Stomach (tissue), 9 donors: Measurements from ENCODE around the gene GPRIN1. TPM values are rescaled to one million over a fixed set of nuclear protein-coding genes. Genes with fewer than 3 reads are reported as not detected.

Experiments
- DNase-seq, 2 donors: peaks; one replicate each; pipeline versions ENCODE4 v3.0.0 to v3.0.0-alpha.2; 2013 to 2019
- H3K27ac ChIP-seq, 5 donors: fragments of 200-600 bp in 4 of 5; sonication (generic) in 4 of 5; one replicate each; pipeline ENCODE4 v1.5.1; 2013 to 2019; ENCODE audit warnings: mild to moderate bottlenecking in 1 of 5, moderate library complexity in 1 of 5
- H3K27me3 ChIP-seq, 3 donors: fragments of 200-600 bp; sonication (generic); one replicate each; pipeline ENCODE4 v1.5.1; 2017 to 2019; ENCODE audit warnings: mixed run types in 1 of 3
- H3K36me3 ChIP-seq, 4 donors: fragments of 200-600 bp; sonication (generic); 1 replicate in 3 of 4; 2 replicates in 1 of 4; pipeline ENCODE4 v1.5.1; 2016 to 2019
- H3K4me1 ChIP-seq, 4 donors: fragments of 200-600 bp; sonication (generic); one replicate each; pipeline ENCODE4 v1.5.1; 2016 to 2019
- H3K4me3 ChIP-seq, 4 donors: fragments of 200-600 bp; sonication (generic) in 3 of 4; one replicate each; pipeline ENCODE4 v1.5.1; 2016 to 2019; ENCODE audit warnings: mild to moderate bottlenecking in 1 of 4
- H3K9me3 ChIP-seq, 4 donors: fragments of 200-600 bp; sonication (generic); one replicate each; pipeline ENCODE4 v1.5.1; 2016 to 2019
- CTCF ChIP-seq, 7 experiments: fragments of 450-650 bp in 4 of 7; fragments of 200-600 bp in 3 of 7; sonication (generic) in 3 of 7; IDR thresholded peaks; one replicate each; pipeline ENCODE4 v1.5.1; 2016 to 2019; ENCODE audit warnings: antibody characterized with exemption in 7 of 7, control low read depth in 2 of 7, mild to moderate bottlenecking in 1 of 7
- EP300 ChIP-seq: sonication (generic); formaldehyde crosslinking; IDR thresholded peaks from one replicate; pipeline ENCODE4 v1.6.1; 2017; ENCODE audit warnings: antibody characterized with exemption
- POLR2A ChIP-seq, 4 donors: fragments of 450-650 bp; IDR thresholded peaks; one replicate each; pipeline ENCODE4 v1.6.1; 2016; ENCODE audit warnings: antibody characterized with exemption in 4 of 4, control low read depth in 2 of 4, mild to moderate bottlenecking in 1 of 4, moderate library complexity in 1 of 4
- POLR2AphosphoS5 ChIP-seq, 3 donors: sonication (generic); formaldehyde crosslinking; IDR thresholded peaks; one replicate each; pipeline ENCODE4 v1.6.1; 2016; ENCODE audit warnings: antibody characterized with exemption in 3 of 3
- WGBS, 5 donors: extraction: QIAGEN DNeasy Blood & Tissue Kit in 3 of 5; methylation state at CpG; one replicate each; pipeline versions ENCODE4 v1.1.5 to v1.1.7; 2013 to 2018; 5-methylcytosine and 5-hydroxymethylcytosine counted together
- intact Hi-C: fragments of 100-400 bp; cut with DNase I; formaldehyde crosslinking; loops from one replicate; pipeline ENCODE4 v1.15.1; 2023; ENCODE audit warnings: low total_unique reads
- polyA plus RNA-seq, 3 donors: library from polyadenylated mRNA; stranded (reverse); fragments of 200-250 nt; gene quantifications; one replicate each; pipeline ENCODE4 v1.2.3, GENCODE V29; 2013
- total RNA-seq, 5 donors: library from RNA; depleted of rRNA; stranded (reverse); fragments of >200 nt; gene quantifications; one replicate each; pipeline versions ENCODE4 v1.1.0 to v1.2.3, GENCODE V29; 2014 to 2016
- donor health status: healthy with polysubstance abuse.
- donor health status: Bipolar disorder and iron deficiency.
- donor health status: healthy.

The GPRIN1 gene
- total and polyA plus RNA-seq, 8 donors, result 0.30 to 1.4 (median 0.59) TPM; not detected in 2

- DNase-seq, result no peak
- intact Hi-C loops, result no loop called here
- Histone ChIP-seq H3K4me1 (no peaks in the 10 kb centered on the region), H3K27me3 (peaks cover 0 to 52% (median 2%) of the 10 kb centered on the region in 3 donors), H3K27ac (no peak overlapping the region), H3K36me3 (no peaks in the 10 kb centered on the region), H3K4me3 (no peak overlapping the region), H3K9me3 (no peaks in the 10 kb centered on the region)
- TF ChIP-seq EP300 (no peak), POLR2AphosphoS5 (IDR thresholded peaks at IDR 0.05) (no peak), CTCF (IDR thresholded peaks at IDR 0.05) (no peak), POLR2A (IDR thresholded peaks at IDR 0.05) (no peak)
- WGBS, 5 donors, result 74 to 83% (median 77%) methylated on average over 16 to 18 of the region's 18 CpGs
Observed at GRCh38 chr5:176568657-176569056, 41.3 kb downstream of the GPRIN1 start.

- H3K4me1 ChIP-seq, result no peaks in the 10 kb centered on the region
- TF ChIP-seq POLR2AphosphoS5 (IDR thresholded peaks at IDR 0.05) (no peak), EP300 (no peak), POLR2A (IDR thresholded peaks at IDR 0.05) (no peak), CTCF (IDR thresholded peaks at IDR 0.05) (no peak)
- 45 to 51% (median 47%) methylated on average over 6 of the region's 6 CpGs for WGBS, 5 donors
- no peak overlapping the region for H3K27ac ChIP-seq
- no peaks in the 10 kb centered on the region for H3K36me3 ChIP-seq
- no peak for DNase-seq
- H3K4me3 ChIP-seq, result no peak overlapping the region
- intact Hi-C loops, result no loop called here
- no peaks in the 10 kb centered on the region for H3K9me3 ChIP-seq
- peaks cover 0 to 53% (median 0%) of the 10 kb centered on the region in 3 donors for H3K27me3 ChIP-seq
Observed at GRCh38 chr5:176565760-176566288, 44.1 kb downstream of the GPRIN1 start.

- no peak for DNase-seq
- Histone ChIP-seq H3K9me3 (peaks cover 0 to under 1% (median 0%) of the 10 kb centered on the region in 4 donors), H3K27me3 (peaks cover 0 to 48% (median 0%) of the 10 kb centered on the region in 3 donors), H3K4me3 (no peak overlapping the region), H3K36me3 (no peaks in the 10 kb centered on the region), H3K27ac (no peak overlapping the region), H3K4me1 (no peaks in the 10 kb centered on the region)
- intact Hi-C loops, result no loop called here
- 74 to 84% (median 83%) methylated on average over 10 of the region's 10 CpGs for WGBS, 5 donors
- TF ChIP-seq POLR2AphosphoS5 (IDR thresholded peaks at IDR 0.05) (no peak), CTCF (IDR thresholded peaks at IDR 0.05) (no peak), POLR2A (IDR thresholded peaks at IDR 0.05) (no peak), EP300 (no peak)
Observed at GRCh38 chr5:176564002-176564401, 46.0 kb downstream of the GPRIN1 start.

- Histone ChIP-seq H3K27ac (no peak overlapping the region), H3K4me1 (no peaks in the 10 kb centered on the region), H3K9me3 (peaks cover 0 to 3% (median 0%) of the 10 kb centered on the region in 4 donors), H3K27me3 (peaks cover 0 to 33% (median 0%) of the 10 kb centered on the region in 3 donors), H3K4me3 (no peak overlapping the region), H3K36me3 (no peaks in the 10 kb centered on the region)
- no peak for TF ChIP-seq CTCF (IDR thresholded peaks at IDR 0.05)
- TF ChIP-seq POLR2A (IDR thresholded peaks at IDR 0.05), result no peak
- TF ChIP-seq EP300, result no peak
- TF ChIP-seq POLR2AphosphoS5 (IDR thresholded peaks at IDR 0.05), result no peak
- intact Hi-C loops, result no loop called here
- no peak for DNase-seq
- 40 to 62% (median 55%) methylated on average over 10 of the region's 10 CpGs for WGBS, 5 donors
Observed at GRCh38 chr5:176562189-176562588, 47.8 kb downstream of the GPRIN1 start.
